A673 (cell line): ENCODE measurements around the gene GADL1. TPM values are rescaled to one million over a fixed set of nuclear protein-coding genes. Genes with fewer than 3 reads are reported as not detected.

Experiments used
- BruUV-seq: library from RNA; stranded (reverse); fragments of 400-500 nt; replicated peaks from 2 replicates; lab custom pipeline; 2021; lab: Mats Ljungman, UMichigan
- CTCF ChIA-PET: fragments of 300-600 bp; sonication (Branson Sonifier 250); formaldehyde crosslinking; loops from one replicate; lab custom pipeline; 2022; ENCODE audit warnings: antibody characterized with exemption; lab: Charles Lee
- POLR2A ChIA-PET: fragments of 300-600 bp; sonication (Branson Sonifier 250); formaldehyde crosslinking; loops from one replicate; lab custom pipeline; 2022; ENCODE audit warnings: antibody characterized with exemption; ENCODE audit not compliant: low non-redundant PET; lab: Charles Lee
- DNase-seq: peaks from one replicate; pipeline ENCODE4 v3.0.0-alpha.2; 2015; ENCODE audit warnings: low spot score
- H3K27ac ChIP-seq: fragments of 200-600 bp; sonication (generic); 2 replicates; pipeline ENCODE4 v1.5.1; 2016; ENCODE audit warnings: mixed run types, low read depth, mild to moderate bottlenecking, mixed read lengths, antibody characterized with exemption, low read length; ENCODE audit not compliant: poor library complexity, severe bottlenecking
- H3K27me3 ChIP-seq: fragments of 200-600 bp; sonication (generic); replicated peaks from 2 replicates; pipeline ENCODE4 v1.6.1; 2017; ENCODE audit warnings: mixed run types, low read depth, mild to moderate bottlenecking, mixed read lengths, antibody characterized with exemption, low read length; ENCODE audit not compliant: insufficient read depth, poor library complexity
- H3K36me3 ChIP-seq: fragments of 200-600 bp; sonication (generic); 2 replicates; pipeline ENCODE4 v1.6.1; 2016; ENCODE audit warnings: mixed run types, mild to moderate bottlenecking, mixed read lengths, antibody characterized with exemption, low read length; ENCODE audit not compliant: insufficient read depth, poor library complexity, severe bottlenecking
- H3K4me1 ChIP-seq: fragments of 200-600 bp; sonication (generic); 2 replicates; pipeline ENCODE4 v1.6.1; 2017; ENCODE audit warnings: mixed run types, mild to moderate bottlenecking, mixed read lengths, antibody characterized with exemption, low read length; ENCODE audit not compliant: insufficient read depth, poor library complexity, severe bottlenecking
- H3K4me3 ChIP-seq: fragments of 200-600 bp; sonication (generic); 2 replicates; pipeline ENCODE4 v1.5.1; 2016; ENCODE audit warnings: low read depth, mixed run types, mild to moderate bottlenecking, mixed read lengths, low read length; ENCODE audit not compliant: poor library complexity, severe bottlenecking
- H3K9me3 ChIP-seq: fragments of 200-600 bp; sonication (generic); 2 replicates; pipeline ENCODE4 v1.6.1; 2016; ENCODE audit warnings: mixed run types, low read depth, mild to moderate bottlenecking, mixed read lengths, antibody characterized with exemption, low read length; ENCODE audit not compliant: poor library complexity, severe bottlenecking
- EZH2 ChIP-seq: fragments of 200-600 bp; sonication (generic); IDR thresholded peaks from 2 replicates; pipeline ENCODE4 v1.6.1; 2017; ENCODE audit warnings: borderline replicate concordance, low read depth, mild to moderate bottlenecking, mixed read lengths, antibody characterized with exemption, low read length; ENCODE audit not compliant: poor library complexity, severe bottlenecking
- intact Hi-C: fragments of 100-400 bp; cut with micrococcal nuclease; formaldehyde crosslinking; loops from one replicate; pipeline ENCODE4 v1.10.0; 2022; ENCODE audit not compliant: unreplicated experiment
- total RNA-seq: library from RNA; stranded (reverse); gene quantifications from 2 replicates; pipeline ENCODE4 v1.2.3, GENCODE V29; 2021
- TF ChIP-seq, protein P1 (sequence below): fragments of 300-800, 200-600 bp; sonication (generic); conservative IDR thresholded peaks from 2 replicates; pipeline ENCODE4 v1.5.1; 2017; ENCODE audit warnings: low read depth, mild to moderate bottlenecking, antibody characterized with exemption, low read length, moderate library complexity, mixed read lengths

Gene GADL1
- total RNA-seq, 1 experiment from 2014 or later: 13.8 TPM

DNA sequence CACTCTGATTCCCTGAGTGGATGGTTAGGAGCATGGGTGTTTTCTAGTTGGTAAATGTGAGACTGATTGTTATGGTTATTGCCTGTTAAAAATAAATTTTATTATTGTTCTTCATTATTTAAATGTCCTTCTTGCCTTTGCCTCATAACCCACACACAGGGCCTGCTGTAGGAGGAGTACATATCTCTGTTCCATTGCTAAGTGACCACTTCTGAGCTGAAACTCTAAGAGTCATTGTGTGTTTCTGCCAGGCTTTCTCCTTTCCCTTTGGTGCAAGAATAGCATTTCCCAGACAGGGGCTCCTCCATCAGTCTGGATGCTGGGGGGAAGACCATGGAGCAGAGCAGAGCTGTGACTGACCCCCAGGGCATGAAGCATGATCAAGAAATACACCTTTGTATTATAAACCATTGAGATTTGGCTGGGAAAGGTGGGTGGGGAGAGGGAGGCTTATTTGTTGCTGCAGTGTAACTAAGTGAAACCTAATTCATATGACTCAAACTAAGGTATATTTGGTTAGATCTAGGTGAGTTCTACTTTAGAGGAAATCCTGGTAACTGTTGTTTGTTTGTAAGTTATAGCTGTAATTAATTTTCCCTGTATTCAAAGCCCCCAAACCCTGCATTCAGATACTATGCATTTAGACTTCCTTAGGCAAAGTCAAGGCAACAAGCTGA lies 150.7 kb downstream of the GADL1 start:
- TF ChIP-seq EZH2: no peak
- TF ChIP-seq, protein P1, sequence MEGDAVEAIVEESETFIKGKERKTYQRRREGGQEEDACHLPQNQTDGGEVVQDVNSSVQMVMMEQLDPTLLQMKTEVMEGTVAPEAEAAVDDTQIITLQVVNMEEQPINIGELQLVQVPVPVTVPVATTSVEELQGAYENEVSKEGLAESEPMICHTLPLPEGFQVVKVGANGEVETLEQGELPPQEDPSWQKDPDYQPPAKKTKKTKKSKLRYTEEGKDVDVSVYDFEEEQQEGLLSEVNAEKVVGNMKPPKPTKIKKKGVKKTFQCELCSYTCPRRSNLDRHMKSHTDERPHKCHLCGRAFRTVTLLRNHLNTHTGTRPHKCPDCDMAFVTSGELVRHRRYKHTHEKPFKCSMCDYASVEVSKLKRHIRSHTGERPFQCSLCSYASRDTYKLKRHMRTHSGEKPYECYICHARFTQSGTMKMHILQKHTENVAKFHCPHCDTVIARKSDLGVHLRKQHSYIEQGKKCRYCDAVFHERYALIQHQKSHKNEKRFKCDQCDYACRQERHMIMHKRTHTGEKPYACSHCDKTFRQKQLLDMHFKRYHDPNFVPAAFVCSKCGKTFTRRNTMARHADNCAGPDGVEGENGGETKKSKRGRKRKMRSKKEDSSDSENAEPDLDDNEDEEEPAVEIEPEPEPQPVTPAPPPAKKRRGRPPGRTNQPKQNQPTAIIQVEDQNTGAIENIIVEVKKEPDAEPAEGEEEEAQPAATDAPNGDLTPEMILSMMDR: no peak
- Histone ChIP-seq H3K27me3 (no peaks in the 10 kb centered on the region), H3K36me3 (no peaks in the 10 kb centered on the region), H3K4me1 (peaks cover 34% of the 10 kb centered on the region), H3K4me3 (no peak overlapping the region), H3K27ac (no peak overlapping the region), H3K9me3 (no peaks in the 10 kb centered on the region)
- intact Hi-C loops: no loop called here
- CTCF ChIA-PET: interaction anchor here (1.4 kb wide), 1 partner anchor 51 kb away, joined by 3 read pairs; no protein-coding TSS in a partner anchor
- BruUV-seq: no TSS peak
- POLR2A ChIA-PET: no interaction called here
- no peak for DNase-seq

DNA sequence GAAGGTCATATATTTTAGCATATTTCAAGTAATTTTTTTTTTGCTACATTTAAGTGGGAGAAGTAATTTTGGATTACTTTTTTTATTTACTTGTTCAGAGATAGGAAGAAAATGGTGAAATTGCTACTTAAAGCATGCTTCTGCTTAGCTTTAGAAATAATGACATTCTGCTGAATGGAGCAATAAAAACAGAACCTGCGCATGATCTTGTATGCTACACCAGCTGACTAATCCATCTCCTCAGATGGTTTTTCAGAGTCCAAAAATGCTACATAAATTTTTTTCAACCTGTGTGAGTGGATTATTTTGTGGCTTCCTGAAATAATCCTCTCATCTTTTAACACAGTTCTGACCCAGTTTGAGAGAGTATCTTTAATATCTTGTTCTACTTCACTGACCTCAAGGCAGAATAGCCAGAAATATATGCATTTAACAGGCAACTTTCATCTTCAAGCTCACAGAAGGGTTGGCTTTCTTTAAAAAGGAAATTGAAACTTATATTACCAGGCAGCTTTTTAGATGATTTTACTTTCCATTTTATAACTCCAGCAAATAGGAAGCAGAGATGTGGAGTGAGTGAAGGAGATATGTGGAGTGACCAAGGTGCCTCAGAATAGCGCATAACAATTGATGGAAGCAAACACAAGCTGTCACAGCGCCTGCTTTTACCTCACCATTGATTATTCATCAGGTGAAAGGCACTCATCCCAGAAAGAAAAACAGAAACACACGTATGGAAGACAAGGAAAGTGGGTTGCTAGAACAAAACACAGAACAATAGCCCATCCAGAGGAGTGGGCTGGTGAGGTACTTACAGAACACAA lies 151.5 kb downstream of the GADL1 start:
- no peak for DNase-seq
- intact Hi-C loops: no loop called here
- Histone ChIP-seq H3K27ac (no peak overlapping the region), H3K27me3 (no peaks in the 10 kb centered on the region), H3K9me3 (no peaks in the 10 kb centered on the region), H3K36me3 (no peaks in the 10 kb centered on the region), H3K4me3 (no peak overlapping the region), H3K4me1 (peaks cover 32% of the 10 kb centered on the region)
- no TSS peak for BruUV-seq
- POLR2A ChIA-PET: no interaction called here
- no peak for TF ChIP-seq EZH2
- TF ChIP-seq, protein P1: no peak
- CTCF ChIA-PET: no interaction called here

DNA sequence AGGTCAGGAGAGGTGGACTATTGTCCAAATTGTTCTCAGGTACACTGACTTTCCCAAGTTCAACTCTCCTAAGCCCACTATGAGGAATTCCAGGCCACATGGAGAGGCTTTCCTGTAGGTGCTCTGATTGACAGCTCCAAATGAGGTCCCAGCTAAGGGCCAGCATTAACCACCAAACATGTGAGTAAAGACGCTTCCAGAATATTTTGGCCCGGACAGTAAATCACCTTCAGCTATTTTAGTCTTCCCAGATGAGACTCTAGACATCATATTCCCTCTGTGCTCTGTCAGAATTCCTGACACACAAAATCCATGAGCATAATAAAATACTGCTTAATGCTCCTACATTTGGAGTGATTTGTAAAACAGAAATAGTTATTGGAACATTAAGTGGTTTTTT lies 152.6 kb downstream of the GADL1 start:
- TF ChIP-seq, protein P1: no peak
- no peak for TF ChIP-seq EZH2
- Histone ChIP-seq H3K27ac (no peak overlapping the region), H3K9me3 (no peaks in the 10 kb centered on the region), H3K4me3 (no peak overlapping the region), H3K27me3 (no peaks in the 10 kb centered on the region), H3K36me3 (no peaks in the 10 kb centered on the region), H3K4me1 (peaks cover 34% of the 10 kb centered on the region)
- ChIA-PET POLR2A (no interaction called here), CTCF (no interaction called here)
- DNase-seq: no peak
- BruUV-seq: no TSS peak
- intact Hi-C loops: no loop called here
